Gastrocnemius medialis (tissue), 4 donors: ENCODE data around the gene INS.

Experiments used
- POLR2A ChIP-seq, 2 donors: fragments of 450-650 bp; IDR thresholded peaks; one replicate each; pipeline ENCODE4 v1.6.1; 2017; ENCODE audit warnings: antibody characterized with exemption in 2 of 2, mild to moderate bottlenecking in 2 of 2, moderate library complexity in 2 of 2
- TF ChIP-seq, protein P1 (sequence below), 5 experiments: fragments of 450-650 bp in 3 of 5; fragments of 200-600 bp in 2 of 5; sonication (generic) in 2 of 5; IDR thresholded peaks in 4 of 5; conservative IDR thresholded peaks in 1 of 5; 1 replicate in 4 of 5; 2 replicates in 1 of 5; pipeline ENCODE4 v1.5.1; 2016 to 2019; ENCODE audit warnings: antibody characterized with exemption in 5 of 5, mild to moderate bottlenecking in 3 of 5, moderate library complexity in 3 of 5

DNA sequence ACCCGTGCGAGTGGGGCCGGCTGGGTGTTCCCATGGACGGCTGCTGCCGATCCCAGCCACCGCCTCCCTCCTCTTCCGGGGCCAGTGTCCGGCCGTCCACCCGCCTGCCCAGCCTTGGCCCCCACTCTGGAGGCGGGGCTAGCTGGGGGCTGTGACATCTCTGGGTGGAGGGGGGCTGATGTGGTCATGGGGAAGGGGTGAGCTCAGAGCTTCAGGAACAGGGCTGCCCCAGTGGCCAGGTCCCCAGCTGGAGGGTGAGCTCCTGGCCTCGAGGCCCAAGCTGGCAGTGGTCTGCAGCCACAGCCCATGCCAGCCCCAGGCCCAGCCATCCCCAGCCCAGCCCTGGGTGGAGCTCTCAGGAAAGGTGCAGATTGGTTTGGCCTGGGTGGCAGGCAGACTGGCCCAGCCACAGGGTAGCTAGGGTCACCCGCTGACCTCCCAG is 2.7 kb downstream of the INS start:
- TF ChIP-seq, protein P1, sequence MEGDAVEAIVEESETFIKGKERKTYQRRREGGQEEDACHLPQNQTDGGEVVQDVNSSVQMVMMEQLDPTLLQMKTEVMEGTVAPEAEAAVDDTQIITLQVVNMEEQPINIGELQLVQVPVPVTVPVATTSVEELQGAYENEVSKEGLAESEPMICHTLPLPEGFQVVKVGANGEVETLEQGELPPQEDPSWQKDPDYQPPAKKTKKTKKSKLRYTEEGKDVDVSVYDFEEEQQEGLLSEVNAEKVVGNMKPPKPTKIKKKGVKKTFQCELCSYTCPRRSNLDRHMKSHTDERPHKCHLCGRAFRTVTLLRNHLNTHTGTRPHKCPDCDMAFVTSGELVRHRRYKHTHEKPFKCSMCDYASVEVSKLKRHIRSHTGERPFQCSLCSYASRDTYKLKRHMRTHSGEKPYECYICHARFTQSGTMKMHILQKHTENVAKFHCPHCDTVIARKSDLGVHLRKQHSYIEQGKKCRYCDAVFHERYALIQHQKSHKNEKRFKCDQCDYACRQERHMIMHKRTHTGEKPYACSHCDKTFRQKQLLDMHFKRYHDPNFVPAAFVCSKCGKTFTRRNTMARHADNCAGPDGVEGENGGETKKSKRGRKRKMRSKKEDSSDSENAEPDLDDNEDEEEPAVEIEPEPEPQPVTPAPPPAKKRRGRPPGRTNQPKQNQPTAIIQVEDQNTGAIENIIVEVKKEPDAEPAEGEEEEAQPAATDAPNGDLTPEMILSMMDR (IDR thresholded peaks at IDR 0.05 in 4 of 5, conservative IDR thresholded peaks at IDR 0.05 in 1 of 5), result no peak
- no peak for TF ChIP-seq POLR2A (IDR thresholded peaks at IDR 0.05)
